GM12875 (cell line): ENCODE measurements around the gene HDAC4.

Experiments
- H3K4me3 ChIP-seq: one replicate; pipeline ENCODE4 v1.5.1; 2011; ENCODE audit warnings: low read depth, low read length, control low read depth
- TF ChIP-seq, protein P1 (sequence below): IDR thresholded peaks from 2 replicates; pipeline ENCODE4 v1.5.1; 2011; ENCODE audit warnings: low read depth, mild to moderate bottlenecking, control low read depth, inconsistent platforms, low read length, moderate library complexity, borderline replicate concordance; ENCODE audit not compliant: insufficient read depth

HDAC4 gene

DNA sequence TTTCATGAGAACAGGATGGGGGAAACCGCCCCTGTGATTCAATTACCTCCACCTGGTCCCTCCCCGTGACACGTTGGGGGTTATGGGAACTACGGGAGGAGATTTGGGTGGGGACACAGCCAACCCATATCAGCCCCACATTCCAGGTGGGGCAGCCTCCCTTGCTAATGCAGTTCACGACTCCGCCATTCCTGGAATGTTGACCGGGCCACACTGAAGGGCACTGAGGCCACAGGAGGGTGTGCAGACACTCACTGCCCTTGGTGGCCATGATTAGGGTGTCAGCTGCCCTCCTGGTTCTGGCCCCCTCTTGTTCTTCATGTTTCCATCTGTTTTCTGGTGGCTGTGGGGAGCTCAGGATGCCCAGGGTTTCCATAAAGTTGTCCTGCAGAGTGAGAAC is 376.6 kb downstream of the HDAC4 start:
- TF ChIP-seq, protein P1, sequence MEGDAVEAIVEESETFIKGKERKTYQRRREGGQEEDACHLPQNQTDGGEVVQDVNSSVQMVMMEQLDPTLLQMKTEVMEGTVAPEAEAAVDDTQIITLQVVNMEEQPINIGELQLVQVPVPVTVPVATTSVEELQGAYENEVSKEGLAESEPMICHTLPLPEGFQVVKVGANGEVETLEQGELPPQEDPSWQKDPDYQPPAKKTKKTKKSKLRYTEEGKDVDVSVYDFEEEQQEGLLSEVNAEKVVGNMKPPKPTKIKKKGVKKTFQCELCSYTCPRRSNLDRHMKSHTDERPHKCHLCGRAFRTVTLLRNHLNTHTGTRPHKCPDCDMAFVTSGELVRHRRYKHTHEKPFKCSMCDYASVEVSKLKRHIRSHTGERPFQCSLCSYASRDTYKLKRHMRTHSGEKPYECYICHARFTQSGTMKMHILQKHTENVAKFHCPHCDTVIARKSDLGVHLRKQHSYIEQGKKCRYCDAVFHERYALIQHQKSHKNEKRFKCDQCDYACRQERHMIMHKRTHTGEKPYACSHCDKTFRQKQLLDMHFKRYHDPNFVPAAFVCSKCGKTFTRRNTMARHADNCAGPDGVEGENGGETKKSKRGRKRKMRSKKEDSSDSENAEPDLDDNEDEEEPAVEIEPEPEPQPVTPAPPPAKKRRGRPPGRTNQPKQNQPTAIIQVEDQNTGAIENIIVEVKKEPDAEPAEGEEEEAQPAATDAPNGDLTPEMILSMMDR: no peak
- H3K4me3 ChIP-seq: no peak overlapping the region

DNA sequence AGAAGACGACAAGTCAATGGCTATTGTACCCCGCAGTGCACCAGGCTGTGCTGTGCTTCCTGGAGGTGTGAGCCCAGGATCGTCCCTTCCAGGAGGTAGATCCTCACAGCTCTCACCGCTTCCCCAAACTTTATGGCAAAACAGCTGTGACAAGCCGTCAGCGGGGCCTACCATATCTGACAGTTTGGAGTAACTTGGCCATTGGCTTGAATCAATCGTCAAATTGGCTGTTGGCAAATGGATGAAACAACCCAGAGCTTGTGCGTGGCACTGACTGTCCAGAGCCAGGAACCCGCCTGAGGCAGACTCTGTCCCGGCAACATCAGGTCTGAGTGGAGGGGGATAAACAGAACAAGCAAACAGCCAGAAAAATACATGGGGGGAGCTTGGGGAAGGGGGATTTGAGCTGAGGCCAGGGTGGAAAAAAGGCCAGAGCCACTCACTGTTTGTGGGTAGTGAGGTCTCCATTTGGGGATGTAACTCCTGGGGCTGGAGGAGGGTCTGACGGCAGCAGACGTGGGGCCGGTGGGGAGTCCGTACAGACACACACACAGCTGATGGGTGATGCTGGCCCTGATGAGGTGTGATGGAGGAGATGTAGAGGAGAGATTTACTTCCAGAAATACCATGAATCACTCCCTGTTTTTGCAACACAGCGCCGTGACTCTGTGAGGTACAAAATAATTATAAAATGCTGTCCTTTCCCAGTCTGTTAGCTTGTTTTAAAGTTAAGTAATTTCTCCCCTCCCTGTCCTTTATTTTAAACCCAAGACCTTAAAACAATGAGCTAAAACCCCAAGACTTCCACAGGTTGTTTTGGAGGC is 378.2 kb downstream of the HDAC4 start:
- TF ChIP-seq, protein P1: no peak

DNA sequence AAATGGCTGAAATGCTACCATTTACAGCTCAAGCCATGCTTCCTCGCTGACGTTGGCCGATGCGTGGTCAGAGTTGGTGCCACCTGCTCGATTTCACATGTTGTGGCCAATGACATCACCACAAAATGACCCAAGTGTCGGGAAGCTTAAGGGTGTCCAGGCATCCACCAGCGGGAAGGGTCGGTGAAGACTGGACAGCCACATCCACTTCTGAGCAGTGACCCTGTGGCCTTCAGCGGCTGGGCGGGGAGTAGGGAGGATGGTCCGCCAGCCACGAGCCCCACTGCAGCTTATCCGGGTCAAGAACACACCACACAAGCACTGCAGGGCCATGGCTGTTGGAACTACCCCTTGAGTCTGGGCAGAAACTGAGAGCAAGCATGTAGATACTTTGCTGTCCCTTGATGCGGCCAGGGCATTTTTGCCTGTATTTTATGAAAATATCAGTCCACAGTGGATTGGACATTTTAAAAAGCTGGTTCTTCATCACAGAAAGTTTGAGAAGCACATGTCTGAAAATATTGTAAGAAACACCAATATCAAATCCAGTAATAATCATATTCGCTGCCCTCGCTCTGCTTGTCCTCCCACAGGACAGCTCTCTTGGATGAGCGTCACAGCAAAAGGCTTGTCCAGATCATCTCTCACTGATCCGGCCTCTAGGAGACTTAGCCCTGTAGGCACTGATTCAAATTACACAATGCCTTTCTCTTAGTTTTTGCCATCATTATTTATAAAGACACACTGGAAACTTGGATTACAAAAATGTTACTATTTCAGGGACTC is 379.0 kb downstream of the HDAC4 start:
- no peak overlapping the region for H3K4me3 ChIP-seq
- TF ChIP-seq, protein P1: no peak

More for the DNA sequence above, 378.2 kb downstream of the HDAC4 start:
- no peak overlapping the region for H3K4me3 ChIP-seq

DNA sequence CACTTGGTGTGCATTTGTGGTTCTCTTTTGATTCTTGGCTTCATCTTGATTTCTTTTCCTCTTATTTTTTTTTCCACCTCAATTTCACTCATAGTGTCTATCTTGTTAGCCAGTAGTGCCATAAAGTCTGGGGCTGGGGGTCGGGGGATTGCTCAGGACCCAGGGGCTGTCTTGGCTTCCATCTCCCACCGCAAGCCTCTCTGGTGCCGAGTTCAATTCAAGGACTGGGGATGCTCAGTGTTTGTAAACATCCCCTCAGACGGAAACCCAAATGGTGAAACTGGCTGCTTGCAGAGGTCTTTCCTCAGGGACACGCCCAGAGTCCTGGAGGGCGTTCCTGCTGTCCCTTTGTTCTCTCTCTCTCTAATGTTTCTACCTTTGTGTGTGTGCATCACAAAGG is 379.6 kb downstream of the HDAC4 start:
- TF ChIP-seq, protein P1: no peak
- H3K4me3 ChIP-seq: no peak overlapping the region

DNA sequence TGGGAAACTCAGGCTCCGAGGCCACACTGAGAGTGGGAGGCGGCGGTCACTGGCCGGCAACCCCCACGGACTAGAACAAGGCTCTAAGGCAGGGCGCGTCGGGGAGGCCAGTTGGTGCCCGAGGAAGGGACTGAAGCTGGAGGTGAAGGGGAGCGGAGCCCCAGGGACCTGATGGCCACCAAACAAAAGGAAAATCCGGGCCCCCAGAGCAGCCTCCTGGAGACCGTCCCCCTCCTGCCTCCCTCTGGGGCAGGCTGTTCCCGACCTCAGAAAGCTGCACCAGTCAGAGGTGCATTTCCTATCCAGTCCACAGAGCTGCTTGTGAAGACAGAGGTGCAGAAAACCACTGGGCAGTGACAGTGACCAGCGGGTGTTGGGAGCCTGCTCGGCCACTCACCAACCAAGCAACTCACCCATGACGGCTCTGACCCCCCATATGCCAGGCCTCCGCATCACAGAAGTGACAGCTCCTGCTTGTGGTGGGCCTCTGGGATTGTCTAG is 380.2 kb downstream of the HDAC4 start:
- TF ChIP-seq, protein P1: no peak
- H3K4me3 ChIP-seq: no peak overlapping the region

DNA sequence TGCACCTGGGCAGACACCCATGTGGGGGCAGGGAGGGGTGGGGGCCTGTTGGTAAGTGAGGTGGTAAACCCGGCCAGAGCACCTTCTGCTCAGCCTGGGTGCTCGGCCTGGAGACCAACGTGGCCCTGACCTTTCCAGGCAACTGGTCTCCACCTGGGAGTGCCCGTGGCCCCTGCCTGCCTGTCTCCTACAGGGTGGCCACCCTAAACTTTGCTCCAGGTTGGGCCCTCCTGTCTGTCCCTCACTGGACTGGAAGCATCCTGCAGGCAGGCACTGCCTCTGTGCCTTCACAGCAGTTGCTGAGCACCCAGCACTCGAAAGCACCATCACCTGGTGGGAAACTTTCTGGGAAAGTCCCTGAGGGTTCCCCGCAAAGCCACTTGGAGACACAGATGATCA is 381.6 kb downstream of the HDAC4 start:
- TF ChIP-seq, protein P1: no peak
- H3K4me3 ChIP-seq: no peak overlapping the region
